Activated CD4-positive, alpha-beta T cell treated with anti-CD3 and anti-CD28 coated beads for 4 hours (primary cell): Measurements from ENCODE around the gene STAB2.

ENCODE experiments used
- DNase-seq, 2 donors: peaks; one replicate each; pipeline ENCODE4 v3.0.0-alpha.2; 2020

STAB2 gene

GRCh38 chr12:103656291-103656690 lies 69.2 kb downstream of the STAB2 start:
- no peak for DNase-seq

DNA sequence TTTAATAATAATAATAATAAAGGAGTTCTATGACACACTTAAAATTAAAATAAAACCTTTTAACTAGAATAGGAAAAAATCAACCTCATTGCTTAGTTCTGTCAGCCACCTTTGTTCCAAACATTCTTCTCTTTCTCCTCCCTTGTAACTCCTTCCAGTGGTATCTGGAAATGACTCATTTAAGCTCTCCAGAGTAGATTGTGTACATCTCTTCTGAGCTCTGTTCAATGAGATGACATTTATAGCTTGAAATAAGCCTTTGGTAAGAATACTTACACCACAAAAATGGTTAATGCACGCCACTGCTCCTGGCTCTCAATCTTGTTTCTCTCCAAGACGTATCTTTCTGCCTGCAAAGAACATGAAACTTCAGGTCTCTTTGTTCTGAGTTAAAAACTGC lies 70.3 kb downstream of the STAB2 start:
- DNase-seq, result no peak

DNA sequence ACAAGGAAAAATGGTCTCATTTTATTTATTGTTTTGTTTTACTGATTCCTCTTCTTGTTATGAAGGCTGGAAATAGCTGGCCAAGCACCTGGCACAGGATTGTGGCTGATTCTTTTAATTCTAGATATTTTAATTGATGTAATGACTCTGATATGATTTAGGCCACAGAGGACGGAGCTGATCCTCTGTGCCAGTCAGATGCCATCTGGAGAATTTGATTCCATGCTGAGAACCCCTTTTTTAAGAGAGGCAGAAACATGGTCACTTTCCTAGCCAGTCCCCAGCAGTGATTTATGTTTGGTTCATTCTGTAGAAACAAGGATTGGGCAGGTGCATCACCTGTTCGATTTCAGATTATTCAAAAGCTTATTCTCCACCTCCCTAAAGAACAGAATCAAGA lies 77.6 kb downstream of the STAB2 start:
- no peak for DNase-seq

- no peak for DNase-seq
These were observed 78.9 kb downstream of the STAB2 start for GRCh38 chr12:103665971-103666370.

DNA sequence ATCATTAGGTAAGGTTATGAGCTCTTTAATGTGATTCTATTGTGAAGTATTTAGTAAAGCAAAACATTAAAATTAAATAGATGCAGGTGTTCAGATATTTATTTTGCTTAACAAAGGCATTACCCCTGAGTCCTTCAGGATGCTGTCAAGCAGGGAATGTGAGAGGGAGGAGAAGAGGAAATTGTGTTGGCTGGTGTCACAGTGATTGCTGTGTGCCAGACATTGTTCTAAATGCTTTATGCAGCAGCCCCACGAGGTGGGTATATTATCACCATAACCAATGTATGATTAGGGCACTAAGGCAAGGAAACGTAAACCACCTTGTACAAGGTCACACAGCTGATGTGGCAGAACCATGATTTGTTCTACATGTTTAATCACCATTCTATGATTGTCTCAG lies 80.1 kb downstream of the STAB2 start:
- no peak for DNase-seq

- DNase-seq, result no peak
These were observed 81.4 kb downstream of the STAB2 start for GRCh38 chr12:103668520-103668919.

DNA sequence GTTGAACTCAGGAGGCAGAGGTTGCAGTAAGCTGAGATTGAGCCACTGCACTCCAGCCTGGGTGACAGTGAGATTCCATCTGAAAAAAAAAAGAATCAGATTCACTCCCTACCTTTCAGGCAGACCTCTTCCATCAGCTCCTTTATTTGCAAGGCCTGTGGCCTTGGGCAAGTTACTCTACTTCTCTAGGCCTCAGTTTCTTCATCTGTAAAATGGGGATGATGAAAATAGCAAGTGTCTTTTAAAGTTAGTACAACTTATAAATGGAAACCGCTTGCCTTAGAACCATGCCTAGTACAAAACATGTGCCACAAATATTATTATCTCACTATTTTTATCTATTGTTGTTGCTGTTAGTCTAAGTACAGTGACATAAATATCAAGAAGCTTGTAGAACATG lies 84.3 kb downstream of the STAB2 start:
- DNase-seq, result no peak

DNA sequence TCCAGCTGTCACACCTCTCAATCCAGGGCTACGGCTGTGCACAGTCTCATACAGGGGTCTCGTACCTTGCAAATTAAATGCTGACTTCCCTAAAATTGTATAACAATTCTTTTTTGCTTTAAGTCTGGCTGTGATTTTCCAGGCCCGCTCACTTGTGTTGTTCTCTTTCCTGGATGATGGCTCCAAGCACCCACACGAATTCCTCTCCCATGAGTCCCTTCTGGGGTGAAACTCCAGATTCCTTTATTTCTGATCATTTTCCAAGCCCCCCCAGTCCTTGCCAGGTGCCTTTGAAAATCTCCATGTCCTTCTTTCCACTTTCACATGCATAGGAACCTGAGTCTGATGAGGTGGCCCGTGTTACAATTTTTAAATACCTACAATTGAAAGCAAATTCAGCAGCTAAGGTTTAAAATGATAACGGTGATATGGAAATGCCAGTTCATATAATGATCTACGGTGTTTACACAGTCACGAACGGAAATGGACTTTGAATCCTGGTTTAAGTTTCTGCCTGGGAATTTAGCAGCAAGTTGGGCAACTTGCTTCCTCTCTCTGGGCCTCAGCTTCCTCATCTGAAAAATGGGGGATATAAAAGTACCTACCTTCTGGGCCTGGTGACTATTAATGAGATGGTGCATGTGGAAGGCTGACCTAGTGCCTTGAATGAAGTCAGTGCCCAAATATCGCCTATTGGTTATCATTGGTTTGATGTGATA lies 85.5 kb downstream of the STAB2 start:
- DNase-seq, result no peak

- no peak for DNase-seq
These were observed 86.4 kb downstream of the STAB2 start for GRCh38 chr12:103673487-103673886.

DNA sequence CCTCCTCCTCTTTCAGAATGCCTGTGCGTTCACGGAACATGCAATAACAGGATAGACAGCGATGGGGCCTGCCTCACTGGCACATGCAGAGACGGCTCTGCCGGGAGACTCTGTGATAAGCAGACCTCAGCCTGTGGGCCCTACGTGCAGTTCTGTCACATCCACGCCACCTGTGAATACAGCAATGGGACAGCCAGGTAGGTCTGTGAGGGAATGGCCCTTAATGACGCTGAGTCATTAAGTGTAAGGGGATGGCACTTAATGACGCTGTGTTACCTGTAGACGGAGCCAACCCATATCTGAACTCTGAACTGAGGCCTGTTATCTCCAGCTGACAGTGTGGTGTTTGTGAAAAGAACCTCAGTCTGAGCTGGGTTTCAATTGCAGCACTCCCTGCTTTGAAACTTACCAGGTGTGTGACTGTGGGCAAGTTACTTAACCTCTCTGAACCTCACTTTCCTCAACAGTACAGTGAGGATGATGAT lies 86.9 kb downstream of the STAB2 start:
- no peak for DNase-seq

DNA sequence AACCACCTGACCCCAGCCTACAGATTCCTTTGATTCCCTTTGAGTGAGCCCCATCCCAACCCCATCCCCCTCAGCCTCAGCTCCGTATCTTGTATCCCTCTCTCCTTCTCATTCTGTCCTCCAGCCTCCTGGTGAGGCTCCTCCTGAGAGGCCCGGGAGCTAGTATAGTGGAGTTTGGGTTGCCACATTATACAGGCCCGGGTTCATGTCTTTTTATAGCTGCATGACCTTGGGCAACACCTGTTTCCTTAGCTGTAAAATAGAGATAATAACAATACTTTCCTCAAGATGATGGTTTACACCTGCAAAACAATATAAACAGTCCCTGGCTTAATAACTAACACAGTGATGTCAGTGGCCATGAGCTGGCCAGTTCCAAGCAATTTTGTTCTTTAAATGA lies 89.8 kb downstream of the STAB2 start:
- no peak for DNase-seq

GRCh38 chr12:103677341-103677740 lies 90.3 kb downstream of the STAB2 start:
- no peak for DNase-seq

DNA sequence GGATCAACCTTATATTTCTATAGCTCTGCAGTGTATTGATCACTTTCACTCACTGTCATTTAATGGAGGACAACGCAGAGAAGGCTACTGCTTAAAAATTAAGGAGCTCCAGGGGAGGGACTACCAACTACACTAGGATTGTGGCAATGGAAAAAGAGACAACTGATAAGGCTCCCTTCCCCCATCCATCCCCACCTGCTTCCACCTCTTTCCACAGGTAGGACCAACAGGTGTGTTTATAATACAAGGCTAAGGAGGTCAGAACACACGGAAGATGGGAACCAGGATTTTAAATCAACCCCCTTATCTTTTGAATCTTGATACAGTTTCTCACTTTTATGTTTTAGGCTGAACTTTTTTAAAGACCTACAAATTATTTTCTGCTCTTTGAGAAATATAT lies 90.8 kb downstream of the STAB2 start:
- no peak for DNase-seq

GRCh38 chr12:103679421-103680170 lies 92.5 kb downstream of the STAB2 start:
- no peak for DNase-seq

GRCh38 chr12:103680591-103681141 lies 93.6 kb downstream of the STAB2 start:
- DNase-seq, result no peak

DNA sequence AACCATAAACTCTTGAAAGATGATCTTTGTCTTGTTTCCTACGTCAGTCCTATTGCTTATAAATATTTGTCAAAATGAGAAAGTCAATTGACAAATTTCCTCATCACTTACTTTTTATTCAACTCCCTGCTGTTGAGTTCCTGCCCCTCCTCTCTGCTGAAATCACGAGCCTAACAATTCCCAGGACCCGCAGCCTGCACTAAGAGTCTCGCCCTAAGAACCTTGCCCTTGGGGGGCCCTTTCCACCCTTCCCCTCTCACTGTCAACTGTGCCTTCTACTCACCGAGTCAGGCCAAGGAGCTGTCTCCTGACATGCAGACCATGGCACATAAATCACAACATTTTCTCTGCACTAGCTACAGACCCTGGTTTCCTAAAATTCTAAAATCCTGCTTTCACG lies 99.0 kb downstream of the STAB2 start:
- DNase-seq, result no peak

GRCh38 chr12:103687253-103687652 lies 100.2 kb downstream of the STAB2 start:
- no peak for DNase-seq

DNA sequence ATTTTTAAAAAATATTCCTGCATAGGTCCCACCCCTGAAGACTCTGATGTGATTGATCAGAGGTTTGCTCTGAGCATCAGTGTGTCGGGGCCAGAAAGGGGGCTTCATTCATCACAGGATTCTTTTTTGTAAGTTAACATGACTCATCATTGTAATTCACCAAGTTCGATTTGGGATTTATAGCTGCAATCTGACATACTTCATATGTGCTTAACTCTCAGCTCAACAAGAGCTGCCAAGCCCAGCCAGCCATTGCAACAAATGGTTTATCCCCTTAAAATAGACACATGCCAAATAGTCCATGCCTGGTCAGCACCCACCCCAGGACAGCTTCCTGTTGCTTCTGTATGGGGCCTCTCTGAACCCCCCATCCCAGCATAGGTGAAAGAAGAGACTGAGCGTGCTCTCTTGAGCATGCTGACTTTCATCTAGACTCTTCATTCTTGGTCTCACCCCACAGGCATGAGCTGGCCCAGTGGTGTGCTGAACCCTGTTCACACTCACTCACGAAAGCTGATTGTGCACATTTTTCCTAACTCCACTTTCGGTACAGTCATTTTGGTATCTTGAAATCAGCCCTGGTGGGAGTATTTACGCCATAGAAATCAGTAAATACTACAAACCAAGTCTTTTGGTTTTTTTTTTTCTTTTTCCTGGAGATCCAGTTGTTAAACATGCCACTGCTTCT lies 101.4 kb downstream of the STAB2 start:
- no peak for DNase-seq

GRCh38 chr12:103690426-103690825 lies 103.4 kb downstream of the STAB2 start:
- DNase-seq, result no peak

- DNase-seq, result no peak
These were observed 104.0 kb downstream of the STAB2 start for GRCh38 chr12:103691063-103691462.

- no peak for DNase-seq
These were observed 109.0 kb downstream of the STAB2 start for GRCh38 chr12:103696101-103696500.

- DNase-seq, result no peak
These were observed 111.1 kb downstream of the STAB2 start for GRCh38 chr12:103697971-103698751.
